GM12878 (cell line): Measurements from ENCODE around the gene AGBL5. TPM values are rescaled to one million over a fixed set of nuclear protein-coding genes. Genes with fewer than 3 reads are reported as not detected.

Experiments used
- ATAC-seq: fragments of 200-7000 bp; cut with Tn5 transposase; 3 replicates; pipeline ENCODE4 v1.9.1; 2020; ENCODE audit warnings: mild to moderate bottlenecking, moderate library complexity
- BruUV-seq: library from RNA; stranded (reverse); fragments of 400-500 nt; replicated peaks from 2 replicates; lab custom pipeline; 2021; lab: Mats Ljungman, UMichigan
- CTCF ChIA-PET: fragments of 300-600 bp; sonication (Branson Sonifier 250); formaldehyde crosslinking; extraction: SDS; loops from one replicate; lab custom pipeline; 2021; ENCODE audit warnings: inconsistent platforms; lab: Yijun Ruan, JAX
- POLR2A ChIA-PET: fragments of 350-600 bp; formaldehyde crosslinking; extraction: SDS; loops from one replicate; lab custom pipeline; 2021; ENCODE audit warnings: inconsistent platforms; lab: Charles Lee
- RAD21 ChIA-PET: fragments of 300-600 bp; sonication (Branson Sonifier 250); formaldehyde crosslinking; loops from one replicate; lab custom pipeline; 2023; ENCODE audit warnings: antibody characterized with exemption; ENCODE audit not compliant: unreplicated experiment; lab: Charles Lee
- SMC1A ChIA-PET: fragments of 300-600 bp; sonication (Branson Sonifier 250); formaldehyde crosslinking; loops from one replicate; lab custom pipeline; 2023; ENCODE audit not compliant: unreplicated experiment, uncharacterized antibody; lab: Charles Lee
- DNase-seq: peaks from one replicate; pipeline ENCODE4 v3.0.0-alpha.2; 2011; ENCODE audit warnings: low read depth, low spot score
- FAIRE-seq: peaks from 3 replicates; lab custom pipeline; 2011; peaks lifted over from hg19 to GRCh38; lab: Jason Lieb, UNC
- H2AFZ ChIP-seq: 2 replicates; pipeline ENCODE4 v1.6.0; 2011; ENCODE audit warnings: low read depth, low read length, control low read depth; ENCODE audit not compliant: control insufficient read depth
- H3K27ac ChIP-seq: 2 replicates; pipeline ENCODE4 v1.5.1; 2011; ENCODE audit warnings: control low read depth; ENCODE audit not compliant: control insufficient read depth, insufficient read depth
- H3K27me3 ChIP-seq, 2 experiments: replicated peaks in 1 of 2; 2 replicates each; pipeline versions ENCODE4 v1.6.0 to v1.6.1; 2011; ENCODE audit warnings: low read length in 1 of 2; ENCODE audit not compliant: control insufficient read depth in 2 of 2, insufficient read depth in 2 of 2
- H3K36me3 ChIP-seq, 2 experiments: 2 replicates each; pipeline ENCODE4 v1.5.1; 2011; ENCODE audit warnings: low read length in 1 of 2; ENCODE audit not compliant: control insufficient read depth in 2 of 2, insufficient read depth in 2 of 2
- H3K4me1 ChIP-seq: 2 replicates; pipeline ENCODE4 v1.6.1; 2011; ENCODE audit warnings: mild to moderate bottlenecking, low read length, moderate library complexity, mixed read lengths; ENCODE audit not compliant: control insufficient read depth, insufficient read depth
- H3K4me2 ChIP-seq: 2 replicates; pipeline ENCODE4 v1.6.0; 2011; ENCODE audit warnings: control low read depth; ENCODE audit not compliant: control insufficient read depth, insufficient read depth
- H3K4me3 ChIP-seq: fragments of 200-600 bp; sonication (generic); 2 replicates; pipeline ENCODE4 v1.5.1; 2016
- H3K79me2 ChIP-seq: 2 replicates; pipeline ENCODE4 v1.6.0; 2011; ENCODE audit warnings: low read length; ENCODE audit not compliant: control insufficient read depth, insufficient read depth
- H3K9ac ChIP-seq: 2 replicates; pipeline ENCODE4 v1.8.0; 2011; ENCODE audit warnings: low read length, control low read depth, mixed read lengths; ENCODE audit not compliant: control insufficient read depth, insufficient read depth
- H3K9me3 ChIP-seq: replicated peaks from 3 replicates; pipeline ENCODE4 v1.5.1; 2011; ENCODE audit warnings: mild to moderate bottlenecking, low read length; ENCODE audit not compliant: control insufficient read depth, insufficient read depth
- H4K20me1 ChIP-seq: 2 replicates; pipeline ENCODE4 v1.6.0; 2011; ENCODE audit not compliant: control insufficient read depth, insufficient read depth
- ASH2L ChIP-seq: fragments of 300-600, 200-600 bp; sonication (generic); IDR thresholded peaks from 2 replicates; pipeline ENCODE4 v1.6.1; 2017; ENCODE audit warnings: low read depth, mild to moderate bottlenecking, borderline replicate concordance
- BCL11A ChIP-seq: IDR thresholded peaks from 2 replicates; pipeline ENCODE4 v1.6.1; 2011; ENCODE audit warnings: low read depth, low read length
- BMI1 ChIP-seq: fragments of 450-650 bp; IDR thresholded peaks from 2 replicates; pipeline ENCODE4 v1.6.1; 2016; ENCODE audit warnings: mild to moderate bottlenecking, moderate library complexity, borderline replicate concordance
- CEBPB ChIP-seq, 2 experiments: fragments of 150-350 bp in 1 of 2; IDR thresholded peaks; 2 replicates each; pipeline ENCODE4 v1.6.1; 2012 to 2014; ENCODE audit warnings: low read depth in 2 of 2, low read length in 2 of 2, borderline replicate concordance in 1 of 2, inconsistent platforms in 1 of 2
- DPF2 ChIP-seq: fragments of 450-650 bp; IDR thresholded peaks from 2 replicates; pipeline ENCODE4 v1.6.1; 2017; ENCODE audit warnings: mild to moderate bottlenecking
- EGR1 ChIP-seq, 2 experiments: IDR thresholded peaks; 1 replicate in 1 of 2; 2 replicates in 1 of 2; pipeline ENCODE4 v1.6.1; 2011 to 2012; ENCODE audit warnings: low read depth in 2 of 2, low read length in 2 of 2, borderline replicate concordance in 1 of 2, mild to moderate bottlenecking in 1 of 2, moderate library complexity in 1 of 2
- SMARCA5 ChIP-seq: fragments of 450-650 bp; IDR thresholded peaks from 2 replicates; pipeline ENCODE4 v1.6.1; 2017; ENCODE audit warnings: mild to moderate bottlenecking
- YY1 ChIP-seq: IDR thresholded peaks from 2 replicates; pipeline ENCODE4 v1.6.1; 2011; ENCODE audit warnings: low read depth, mild to moderate bottlenecking, low read length
- WGBS: methylation state at CpG from one replicate; pipeline ENCODE4 v1.1.6; 2016; ENCODE audit warnings: low lambda C conversion rate; ENCODE audit not compliant: insufficient replicate concordance, insufficient coverage; ENCODE audit errors: missing lambda C conversion rate; 5-methylcytosine and 5-hydroxymethylcytosine counted together
- in situ Hi-C: fragments of 300-500 bp; cut with MboI; formaldehyde crosslinking; loops from 9 replicates; pipeline ENCODE4 v1.14.3; 2018; ENCODE audit warnings: mixed read lengths
- intact Hi-C: fragments of 100-400 bp; cut with micrococcal nuclease; formaldehyde crosslinking; loops from one replicate; pipeline ENCODE4 v1.14.2; 2022; ENCODE audit not compliant: unreplicated experiment
- polyA plus RNA-seq, 11 experiments: library from polyadenylated mRNA; depleted of rRNA in 4 of 11; unstranded in 6 of 11; stranded (reverse) in 5 of 11; fragments of >200 nt; fragmentation: Nextera tagmentation in 4 of 11; fragmentation: Illumina TruSeq in 1 of 11; extraction: Ambion mirVana in 4 of 11; extraction: Trizol in 1 of 11; gene quantifications; 1 replicate in 1 of 11; 2 replicates in 10 of 11; pipeline versions ENCODE4 v1.2.1 to v1.2.3, GENCODE V29; 2011 to 2016; ENCODE audit warnings: inconsistent platforms in 2 of 11, missing spikeins in 2 of 11, low read depth in 1 of 11
- total RNA-seq, 4 experiments: library from RNA; depleted of rRNA in 3 of 4; stranded (reverse); fragments of >200 nt in 3 of 4; fragmentation: Illumina TruSeq in 1 of 4; extraction: Trizol in 1 of 4; gene quantifications; 2 replicates each; pipeline versions ENCODE4 v1.2.1 to v1.2.3, GENCODE V29; 2013 to 2021
- TF ChIP-seq, protein P1 (sequence below): fragments of 450-650 bp; IDR thresholded peaks from 2 replicates; pipeline ENCODE4 v1.6.1; 2017; ENCODE audit warnings: borderline replicate concordance
- TF ChIP-seq, protein P2 (sequence below): fragments of 450-650 bp; IDR thresholded peaks from 2 replicates; pipeline ENCODE4 v1.6.1; 2017; ENCODE audit warnings: low read depth, mild to moderate bottlenecking, moderate library complexity
- TF ChIP-seq, protein P3 (sequence below): fragments of 450-650 bp; IDR thresholded peaks from 2 replicates; pipeline ENCODE4 v1.6.1; 2017; ENCODE audit warnings: mild to moderate bottlenecking
- TF ChIP-seq, protein P4 (sequence below): IDR thresholded peaks from 2 replicates; pipeline ENCODE4 v1.6.1; 2012; ENCODE audit warnings: improper control_type of control experiment, low read depth, low read length; ENCODE audit not compliant: insufficient replicate concordance

AGBL5 gene
- total and polyA plus RNA-seq, 10 of the 15 experiments (the other 5 are each of a cell fraction or from before 2014, with no cell fraction given) = 1.9 to 28.5 (median 19.5) TPM

DNA sequence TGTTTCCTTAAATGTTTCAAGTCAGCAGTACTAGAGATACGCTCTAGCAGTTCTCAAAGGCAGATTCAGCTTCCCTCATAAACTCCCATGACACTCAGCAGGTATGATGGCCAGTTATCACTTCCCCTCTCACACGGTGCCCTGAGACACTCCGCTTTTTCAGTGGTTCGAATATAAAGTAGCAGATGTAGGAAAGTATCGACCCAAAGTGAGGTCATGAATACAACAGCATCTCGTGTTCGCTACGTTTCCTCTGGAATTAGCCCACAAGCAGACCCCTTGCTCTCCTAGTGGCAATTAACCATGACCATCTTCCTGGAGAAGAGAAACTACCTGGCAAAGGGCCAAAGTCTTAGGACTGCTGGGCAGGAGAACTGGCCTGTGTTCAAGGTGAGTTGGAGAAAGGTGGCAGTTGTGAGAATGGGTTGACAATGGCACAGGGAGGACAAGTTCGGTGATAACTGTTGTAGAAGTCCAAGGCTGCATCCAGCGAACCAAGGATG, 9.3 kb upstream of the AGBL5 start:
- ATAC-seq = peak; percentile 93
- ChIA-PET RAD21 (interaction anchor here (1.0 to 4.1 kb wide), 4 partner anchors 9 to 31 kb away, joined by 3 to 31 read pairs (median 4); partner anchors contain the start of genes AGBL5 and OST4), CTCF (interaction anchor here (1.1 to 5.2 kb wide), 3 partner anchors 8 to 80 kb away, joined by 3 to 26 read pairs (median 6); partner anchors contain the start of gene AGBL5), POLR2A (interaction anchor here (0.6 to 3.9 kb wide), 5 partner anchors 8 to 41 kb away, joined by 3 to 34 read pairs (median 4); partner anchors contain the start of gene AGBL5), SMC1A (interaction anchor here (0.7 to 2.8 kb wide), 7 partner anchors 9 to 48 kb away, joined by 3 to 15 read pairs (median 5); partner anchors contain the start of genes AGBL5 and TMEM214)
- BruUV-seq = TSS peak; percentile 21
- Histone ChIP-seq H3K27me3 (no peaks in the 10 kb centered on the region), H3K9me3 (no peaks in the 10 kb centered on the region), H3K9ac (no peak overlapping the region), H3K4me1 (peaks cover 33% of the 10 kb centered on the region), H3K79me2 (no peaks in the 10 kb centered on the region), H3K4me2 (peak overlapping the region; percentile 19), H3K4me3 (no peak overlapping the region), H2AFZ (0 out of 2 replicates have a peak overlapping the region, but pooled peaks have one; percentile 1), H4K20me1 (no peaks in the 10 kb centered on the region), H3K27ac (peak overlapping the region; percentile 70), H3K36me3 (peaks cover 31 to 32% of the 10 kb centered on the region in 2 experiments)
- in situ Hi-C loops (no loop called here), intact Hi-C loops (no loop called here)
- FAIRE-seq = peak; percentile 91
- WGBS = 24% methylated on average over 10 of the region's 10 CpGs
- peak; percentile 69 for DNase-seq
- TF ChIP-seq SMARCA5 (peak; percentile 17; the same call in 1 of the 2 replicates), YY1 (no peak), CEBPB (IDR thresholded peaks at IDR 0.05; ENCODE audit: borderline replicate concordance in 1 of 2, low read depth in 2 of 2, low read length in 2 of 2) (no peak), BMI1 (no peak), EGR1 (IDR thresholded peaks at IDR 0.05; ENCODE audit: borderline replicate concordance in 1 of 2, low read depth in 2 of 2, low read length in 2 of 2) (0 out of 3 replicates have a peak, but pooled peaks of 1 of the 2 experiments have one; percentile 16), ASH2L (no peak), BCL11A (no peak), DPF2 (peak; percentile 25; the same call in 1 of the 2 replicates)
- TF ChIP-seq, protein P1, sequence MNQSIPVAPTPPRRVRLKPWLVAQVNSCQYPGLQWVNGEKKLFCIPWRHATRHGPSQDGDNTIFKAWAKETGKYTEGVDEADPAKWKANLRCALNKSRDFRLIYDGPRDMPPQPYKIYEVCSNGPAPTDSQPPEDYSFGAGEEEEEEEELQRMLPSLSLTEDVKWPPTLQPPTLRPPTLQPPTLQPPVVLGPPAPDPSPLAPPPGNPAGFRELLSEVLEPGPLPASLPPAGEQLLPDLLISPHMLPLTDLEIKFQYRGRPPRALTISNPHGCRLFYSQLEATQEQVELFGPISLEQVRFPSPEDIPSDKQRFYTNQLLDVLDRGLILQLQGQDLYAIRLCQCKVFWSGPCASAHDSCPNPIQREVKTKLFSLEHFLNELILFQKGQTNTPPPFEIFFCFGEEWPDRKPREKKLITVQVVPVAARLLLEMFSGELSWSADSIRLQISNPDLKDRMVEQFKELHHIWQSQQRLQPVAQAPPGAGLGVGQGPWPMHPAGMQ = no peak
- TF ChIP-seq, protein P2, sequence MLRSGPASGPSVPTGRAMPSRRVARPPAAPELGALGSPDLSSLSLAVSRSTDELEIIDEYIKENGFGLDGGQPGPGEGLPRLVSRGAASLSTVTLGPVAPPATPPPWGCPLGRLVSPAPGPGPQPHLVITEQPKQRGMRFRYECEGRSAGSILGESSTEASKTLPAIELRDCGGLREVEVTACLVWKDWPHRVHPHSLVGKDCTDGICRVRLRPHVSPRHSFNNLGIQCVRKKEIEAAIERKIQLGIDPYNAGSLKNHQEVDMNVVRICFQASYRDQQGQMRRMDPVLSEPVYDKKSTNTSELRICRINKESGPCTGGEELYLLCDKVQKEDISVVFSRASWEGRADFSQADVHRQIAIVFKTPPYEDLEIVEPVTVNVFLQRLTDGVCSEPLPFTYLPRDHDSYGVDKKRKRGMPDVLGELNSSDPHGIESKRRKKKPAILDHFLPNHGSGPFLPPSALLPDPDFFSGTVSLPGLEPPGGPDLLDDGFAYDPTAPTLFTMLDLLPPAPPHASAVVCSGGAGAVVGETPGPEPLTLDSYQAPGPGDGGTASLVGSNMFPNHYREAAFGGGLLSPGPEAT = peak; percentile 85; the same call in 1 of the 2 replicates
- TF ChIP-seq, protein P3, sequence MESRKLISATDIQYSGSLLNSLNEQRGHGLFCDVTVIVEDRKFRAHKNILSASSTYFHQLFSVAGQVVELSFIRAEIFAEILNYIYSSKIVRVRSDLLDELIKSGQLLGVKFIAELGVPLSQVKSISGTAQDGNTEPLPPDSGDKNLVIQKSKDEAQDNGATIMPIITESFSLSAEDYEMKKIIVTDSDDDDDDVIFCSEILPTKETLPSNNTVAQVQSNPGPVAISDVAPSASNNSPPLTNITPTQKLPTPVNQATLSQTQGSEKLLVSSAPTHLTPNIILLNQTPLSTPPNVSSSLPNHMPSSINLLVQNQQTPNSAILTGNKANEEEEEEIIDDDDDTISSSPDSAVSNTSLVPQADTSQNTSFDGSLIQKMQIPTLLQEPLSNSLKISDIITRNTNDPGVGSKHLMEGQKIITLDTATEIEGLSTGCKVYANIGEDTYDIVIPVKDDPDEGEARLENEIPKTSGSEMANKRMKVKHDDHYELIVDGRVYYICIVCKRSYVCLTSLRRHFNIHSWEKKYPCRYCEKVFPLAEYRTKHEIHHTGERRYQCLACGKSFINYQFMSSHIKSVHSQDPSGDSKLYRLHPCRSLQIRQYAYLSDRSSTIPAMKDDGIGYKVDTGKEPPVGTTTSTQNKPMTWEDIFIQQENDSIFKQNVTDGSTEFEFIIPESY = no peak
- TF ChIP-seq, protein P4, sequence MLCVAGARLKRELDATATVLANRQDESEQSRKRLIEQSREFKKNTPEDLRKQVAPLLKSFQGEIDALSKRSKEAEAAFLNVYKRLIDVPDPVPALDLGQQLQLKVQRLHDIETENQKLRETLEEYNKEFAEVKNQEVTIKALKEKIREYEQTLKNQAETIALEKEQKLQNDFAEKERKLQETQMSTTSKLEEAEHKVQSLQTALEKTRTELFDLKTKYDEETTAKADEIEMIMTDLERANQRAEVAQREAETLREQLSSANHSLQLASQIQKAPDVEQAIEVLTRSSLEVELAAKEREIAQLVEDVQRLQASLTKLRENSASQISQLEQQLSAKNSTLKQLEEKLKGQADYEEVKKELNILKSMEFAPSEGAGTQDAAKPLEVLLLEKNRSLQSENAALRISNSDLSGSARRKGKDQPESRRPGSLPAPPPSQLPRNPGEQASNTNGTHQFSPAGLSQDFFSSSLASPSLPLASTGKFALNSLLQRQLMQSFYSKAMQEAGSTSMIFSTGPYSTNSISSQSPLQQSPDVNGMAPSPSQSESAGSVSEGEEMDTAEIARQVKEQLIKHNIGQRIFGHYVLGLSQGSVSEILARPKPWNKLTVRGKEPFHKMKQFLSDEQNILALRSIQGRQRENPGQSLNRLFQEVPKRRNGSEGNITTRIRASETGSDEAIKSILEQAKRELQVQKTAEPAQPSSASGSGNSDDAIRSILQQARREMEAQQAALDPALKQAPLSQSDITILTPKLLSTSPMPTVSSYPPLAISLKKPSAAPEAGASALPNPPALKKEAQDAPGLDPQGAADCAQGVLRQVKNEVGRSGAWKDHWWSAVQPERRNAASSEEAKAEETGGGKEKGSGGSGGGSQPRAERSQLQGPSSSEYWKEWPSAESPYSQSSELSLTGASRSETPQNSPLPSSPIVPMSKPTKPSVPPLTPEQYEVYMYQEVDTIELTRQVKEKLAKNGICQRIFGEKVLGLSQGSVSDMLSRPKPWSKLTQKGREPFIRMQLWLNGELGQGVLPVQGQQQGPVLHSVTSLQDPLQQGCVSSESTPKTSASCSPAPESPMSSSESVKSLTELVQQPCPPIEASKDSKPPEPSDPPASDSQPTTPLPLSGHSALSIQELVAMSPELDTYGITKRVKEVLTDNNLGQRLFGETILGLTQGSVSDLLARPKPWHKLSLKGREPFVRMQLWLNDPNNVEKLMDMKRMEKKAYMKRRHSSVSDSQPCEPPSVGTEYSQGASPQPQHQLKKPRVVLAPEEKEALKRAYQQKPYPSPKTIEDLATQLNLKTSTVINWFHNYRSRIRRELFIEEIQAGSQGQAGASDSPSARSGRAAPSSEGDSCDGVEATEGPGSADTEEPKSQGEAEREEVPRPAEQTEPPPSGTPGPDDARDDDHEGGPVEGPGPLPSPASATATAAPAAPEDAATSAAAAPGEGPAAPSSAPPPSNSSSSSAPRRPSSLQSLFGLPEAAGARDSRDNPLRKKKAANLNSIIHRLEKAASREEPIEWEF = no peak
